22Rv1 (cell line): ENCODE results near the gene LRP1-AS.

Experiments
- H3K27ac ChIP-seq: fragments of 450-650 bp; 2 replicates; pipeline ENCODE4 v1.5.1; 2017
- CTCF ChIP-seq: fragments of 450-650 bp; IDR thresholded peaks from 2 replicates; pipeline ENCODE4 v1.5.1; 2017; ENCODE audit warnings: mild to moderate bottlenecking
- ZFX ChIP-seq: fragments of 450-650 bp; IDR thresholded peaks from 2 replicates; pipeline ENCODE4 v1.6.1; 2017; ENCODE audit warnings: antibody characterized with exemption, borderline replicate concordance

LRP1-AS gene

DNA sequence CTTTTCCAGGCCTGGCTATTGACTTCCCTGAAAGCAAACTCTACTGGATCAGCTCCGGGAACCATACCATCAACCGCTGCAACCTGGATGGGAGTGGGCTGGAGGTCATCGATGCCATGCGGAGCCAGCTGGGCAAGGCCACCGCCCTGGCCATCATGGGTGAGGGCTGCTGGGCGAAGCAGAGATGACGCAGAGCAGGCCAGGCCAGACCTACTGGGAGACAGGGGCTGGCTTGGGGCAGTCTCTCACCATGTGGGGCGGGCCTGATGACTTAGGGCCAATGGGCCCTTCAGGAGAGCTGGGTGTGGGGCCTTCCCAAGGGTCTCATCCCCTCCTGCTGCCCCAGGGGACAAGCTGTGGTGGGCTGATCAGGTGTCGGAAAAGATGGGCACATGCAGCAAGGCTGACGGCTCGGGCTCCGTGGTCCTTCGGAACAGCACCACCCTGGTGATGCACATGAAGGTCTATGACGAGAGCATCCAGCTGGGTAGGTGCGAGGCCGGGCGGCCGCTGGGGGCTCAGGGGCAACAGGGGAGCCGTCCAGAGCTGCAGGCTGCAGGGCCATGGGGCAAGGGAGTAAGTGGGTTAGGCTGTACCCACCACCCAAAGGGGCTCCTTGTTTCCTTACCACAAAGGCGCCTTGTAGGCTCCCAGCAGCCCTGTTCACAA is 33.0 kb upstream of the LRP1-AS start:
- H3K27ac ChIP-seq = no peak overlapping the region
- TF ChIP-seq CTCF (no peak), ZFX (no peak)

- H3K27ac ChIP-seq = no peak overlapping the region
- TF ChIP-seq ZFX (no peak), CTCF (no peak)
These were observed 32.1 kb upstream of the LRP1-AS start for GRCh38 chr12:57179331-57180086.

DNA sequence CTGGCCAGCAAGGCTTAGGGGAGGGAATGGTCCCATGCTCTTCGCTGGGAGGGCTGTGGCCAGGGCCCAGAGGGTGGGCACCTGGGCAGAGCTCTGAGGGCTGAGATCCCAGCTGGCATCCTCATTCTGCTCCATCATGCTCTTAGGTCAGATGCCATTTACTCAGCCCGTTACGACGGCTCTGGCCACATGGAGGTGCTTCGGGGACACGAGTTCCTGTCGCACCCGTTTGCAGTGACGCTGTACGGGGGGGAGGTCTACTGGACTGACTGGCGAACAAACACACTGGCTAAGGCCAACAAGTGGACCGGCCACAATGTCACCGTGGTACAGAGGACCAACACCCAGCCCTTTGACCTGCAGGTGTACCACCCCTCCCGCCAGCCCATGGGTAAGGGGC is 30.8 kb upstream of the LRP1-AS start:
- TF ChIP-seq CTCF (no peak), ZFX (no peak)
- no peak overlapping the region for H3K27ac ChIP-seq

DNA sequence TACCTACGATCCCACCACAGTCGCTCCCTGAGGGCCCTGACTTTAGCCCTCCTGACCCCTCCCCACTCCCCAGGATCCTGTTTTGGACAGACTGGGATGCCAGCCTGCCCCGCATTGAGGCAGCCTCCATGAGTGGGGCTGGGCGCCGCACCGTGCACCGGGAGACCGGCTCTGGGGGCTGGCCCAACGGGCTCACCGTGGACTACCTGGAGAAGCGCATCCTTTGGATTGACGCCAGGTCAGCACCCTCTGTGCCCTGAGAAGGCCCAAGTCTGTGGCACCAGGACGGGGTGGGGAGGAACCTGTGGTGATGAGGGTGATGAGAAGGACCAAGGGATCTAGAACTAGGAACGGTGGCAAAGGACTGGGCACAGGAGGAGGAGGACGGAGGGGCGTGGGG is 29.9 kb upstream of the LRP1-AS start:
- H3K27ac ChIP-seq = no peak overlapping the region
- no peak for TF ChIP-seq CTCF
- TF ChIP-seq ZFX = no peak

DNA sequence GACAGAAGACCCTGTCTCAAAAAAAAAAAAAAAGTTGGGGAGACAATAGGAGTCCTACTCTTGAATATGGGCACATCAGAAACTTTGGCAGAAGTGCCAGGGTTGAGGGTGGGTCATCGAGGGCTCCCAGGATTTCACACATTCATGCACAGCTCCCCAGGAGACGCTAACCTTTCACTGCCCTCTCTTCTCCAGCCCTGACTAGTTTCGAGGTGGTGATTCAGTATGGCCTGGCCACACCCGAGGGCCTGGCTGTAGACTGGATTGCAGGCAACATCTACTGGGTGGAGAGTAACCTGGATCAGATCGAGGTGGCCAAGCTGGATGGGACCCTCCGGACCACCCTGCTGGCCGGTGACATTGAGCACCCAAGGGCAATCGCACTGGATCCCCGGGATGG is 29.4 kb upstream of the LRP1-AS start:
- H3K27ac ChIP-seq = no peak overlapping the region
- TF ChIP-seq CTCF (no peak), ZFX (no peak)

DNA sequence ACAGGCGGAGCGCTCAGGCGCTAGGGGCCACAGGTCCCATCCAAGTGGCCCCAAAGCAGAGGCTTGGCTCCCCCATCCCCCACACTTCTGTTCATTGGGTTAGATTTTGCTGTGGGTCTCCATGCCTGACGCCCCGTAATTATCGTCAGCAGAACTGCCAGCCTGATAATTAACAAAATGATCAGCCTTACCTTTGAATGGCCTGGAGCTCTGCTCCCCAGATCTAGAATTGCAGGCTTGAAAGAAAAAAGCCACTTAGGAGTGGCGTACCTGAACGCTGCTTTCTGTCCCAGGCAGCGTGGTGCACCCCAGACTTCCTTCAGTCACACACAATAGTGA is 28.7 kb upstream of the LRP1-AS start:
- TF ChIP-seq ZFX (no peak), CTCF (peak; percentile 68)
- no peak overlapping the region for H3K27ac ChIP-seq

DNA sequence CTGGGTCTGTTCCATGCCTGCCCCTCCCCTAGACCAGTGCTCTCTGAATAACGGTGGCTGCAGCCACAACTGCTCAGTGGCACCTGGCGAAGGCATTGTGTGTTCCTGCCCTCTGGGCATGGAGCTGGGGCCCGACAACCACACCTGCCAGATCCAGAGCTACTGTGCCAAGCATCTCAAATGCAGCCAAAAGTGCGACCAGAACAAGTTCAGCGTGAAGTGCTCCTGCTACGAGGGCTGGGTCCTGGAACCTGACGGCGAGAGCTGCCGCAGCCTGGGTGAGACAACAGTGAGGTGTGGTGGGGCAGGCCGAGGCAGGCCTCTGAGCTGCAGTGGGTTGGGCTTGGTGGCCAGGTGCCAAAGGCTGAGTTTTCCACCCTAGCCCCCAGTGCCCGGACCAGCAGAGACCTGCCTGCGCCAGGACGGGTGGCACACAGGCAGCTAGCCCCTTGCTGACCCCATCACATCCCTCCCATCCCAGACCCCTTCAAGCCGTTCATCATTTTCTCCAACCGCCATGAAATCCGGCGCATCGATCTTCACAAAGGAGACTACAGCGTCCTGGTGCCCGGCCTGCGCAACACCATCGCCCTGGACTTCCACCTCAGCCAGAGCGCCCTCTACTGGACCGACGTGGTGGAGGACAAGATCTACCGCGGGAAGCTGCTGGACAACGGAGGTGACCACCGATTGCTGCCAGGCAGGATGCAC is 28.2 kb upstream of the LRP1-AS start:
- peak; percentile 99 for TF ChIP-seq CTCF
- TF ChIP-seq ZFX = no peak
- peak overlapping the region; percentile 38; the same call in 1 of the 2 replicates for H3K27ac ChIP-seq
